GM23338 (cell line): Measurements from ENCODE around the gene LEMD2.

Source experiments
- NANOG ChIP-seq: IDR thresholded peaks from 2 replicates; pipeline ENCODE4 v1.6.1; 2016; ENCODE audit warnings: antibody characterized with exemption, borderline replicate concordance
- TF ChIP-seq, protein P1 (sequence below), 2 experiments: fragments of 200-600 bp in 1 of 2; sonication (generic) in 1 of 2; conservative IDR thresholded peaks; 2 replicates each; pipeline versions ENCODE4 v1.5.1 to v1.6.1; 2016 to 2017; ENCODE audit warnings: antibody characterized with exemption in 2 of 2, low read depth in 2 of 2, mild to moderate bottlenecking in 2 of 2, moderate library complexity in 1 of 2

DNA sequence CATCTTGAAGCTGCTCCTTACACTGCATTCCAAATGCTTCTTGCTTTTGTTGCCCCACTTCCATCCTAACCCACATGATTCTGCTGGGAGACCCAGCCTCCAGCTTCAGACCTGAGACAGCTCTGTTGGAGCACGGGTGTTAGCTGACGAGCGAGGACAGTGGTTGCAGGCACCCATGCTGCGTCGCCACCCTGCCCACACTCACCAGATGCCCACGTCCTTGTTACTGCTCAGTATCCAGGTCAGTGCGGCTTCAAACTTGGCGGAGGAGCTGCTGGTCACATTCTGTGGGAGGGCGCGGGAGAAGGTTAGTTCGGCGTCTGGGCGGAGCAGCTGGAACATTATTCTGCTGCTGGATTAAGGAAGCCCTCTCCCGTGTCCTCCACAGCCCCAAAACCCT lies 9.0 kb downstream of the LEMD2 start:
- TF ChIP-seq, protein P1, sequence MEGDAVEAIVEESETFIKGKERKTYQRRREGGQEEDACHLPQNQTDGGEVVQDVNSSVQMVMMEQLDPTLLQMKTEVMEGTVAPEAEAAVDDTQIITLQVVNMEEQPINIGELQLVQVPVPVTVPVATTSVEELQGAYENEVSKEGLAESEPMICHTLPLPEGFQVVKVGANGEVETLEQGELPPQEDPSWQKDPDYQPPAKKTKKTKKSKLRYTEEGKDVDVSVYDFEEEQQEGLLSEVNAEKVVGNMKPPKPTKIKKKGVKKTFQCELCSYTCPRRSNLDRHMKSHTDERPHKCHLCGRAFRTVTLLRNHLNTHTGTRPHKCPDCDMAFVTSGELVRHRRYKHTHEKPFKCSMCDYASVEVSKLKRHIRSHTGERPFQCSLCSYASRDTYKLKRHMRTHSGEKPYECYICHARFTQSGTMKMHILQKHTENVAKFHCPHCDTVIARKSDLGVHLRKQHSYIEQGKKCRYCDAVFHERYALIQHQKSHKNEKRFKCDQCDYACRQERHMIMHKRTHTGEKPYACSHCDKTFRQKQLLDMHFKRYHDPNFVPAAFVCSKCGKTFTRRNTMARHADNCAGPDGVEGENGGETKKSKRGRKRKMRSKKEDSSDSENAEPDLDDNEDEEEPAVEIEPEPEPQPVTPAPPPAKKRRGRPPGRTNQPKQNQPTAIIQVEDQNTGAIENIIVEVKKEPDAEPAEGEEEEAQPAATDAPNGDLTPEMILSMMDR (conservative IDR thresholded peaks at IDR 0.05; ENCODE audit: low read depth in 2 of 2), result no peak
- TF ChIP-seq NANOG, result no peak
